Measurements from ENCODE around the gene TFAP2A. TPM values are rescaled to one million over a fixed set of nuclear protein-coding genes. Genes with fewer than 3 reads are reported as not detected.

Gene TFAP2A
- total RNA-seq, 2 experiments from 2014 or later: not detected

- Mint-ChIP-seq H3K36me3 (ENCODE audit: low read depth) (no peaks in the 10 kb centered on the region), H3K27ac (no peak overlapping the region), H3K27me3 (peaks cover 15% of the 10 kb centered on the region), H3K9me3 (no peaks in the 10 kb centered on the region), H3K4me1 (ENCODE audit: low read depth) (peaks cover 2% of the 10 kb centered on the region), H3K4me3 (no peak overlapping the region)
- ATAC-seq (no peak), DNase-seq (no peak)
- TF ChIP-seq, protein P1, sequence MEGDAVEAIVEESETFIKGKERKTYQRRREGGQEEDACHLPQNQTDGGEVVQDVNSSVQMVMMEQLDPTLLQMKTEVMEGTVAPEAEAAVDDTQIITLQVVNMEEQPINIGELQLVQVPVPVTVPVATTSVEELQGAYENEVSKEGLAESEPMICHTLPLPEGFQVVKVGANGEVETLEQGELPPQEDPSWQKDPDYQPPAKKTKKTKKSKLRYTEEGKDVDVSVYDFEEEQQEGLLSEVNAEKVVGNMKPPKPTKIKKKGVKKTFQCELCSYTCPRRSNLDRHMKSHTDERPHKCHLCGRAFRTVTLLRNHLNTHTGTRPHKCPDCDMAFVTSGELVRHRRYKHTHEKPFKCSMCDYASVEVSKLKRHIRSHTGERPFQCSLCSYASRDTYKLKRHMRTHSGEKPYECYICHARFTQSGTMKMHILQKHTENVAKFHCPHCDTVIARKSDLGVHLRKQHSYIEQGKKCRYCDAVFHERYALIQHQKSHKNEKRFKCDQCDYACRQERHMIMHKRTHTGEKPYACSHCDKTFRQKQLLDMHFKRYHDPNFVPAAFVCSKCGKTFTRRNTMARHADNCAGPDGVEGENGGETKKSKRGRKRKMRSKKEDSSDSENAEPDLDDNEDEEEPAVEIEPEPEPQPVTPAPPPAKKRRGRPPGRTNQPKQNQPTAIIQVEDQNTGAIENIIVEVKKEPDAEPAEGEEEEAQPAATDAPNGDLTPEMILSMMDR (IDR thresholded peaks at IDR 0.05): no peak
- intact Hi-C loops (cut with micrococcal nuclease): loop anchor here (5.0 to 10.0 kb wide), 3 partner anchors 183 to 1461 kb away; no protein-coding TSS in a partner anchor
- CTCF ChIA-PET: interaction anchor here (0.7 to 1.6 kb wide), 3 partner anchors 8 to 1453 kb away, joined by 3 read pairs; no protein-coding TSS in a partner anchor
- POLR2A ChIA-PET: interaction anchor here (0.6 kb wide), 1 partner anchor 776 kb away, joined by 3 read pairs; no protein-coding TSS in a partner anchor
Measured at GRCh38 chr6:10437891-10438290, 23.0 kb upstream of the TFAP2A start.

- Mint-ChIP-seq H3K4me1 (ENCODE audit: low read depth) (peaks cover 2% of the 10 kb centered on the region), H3K27me3 (peaks cover 18% of the 10 kb centered on the region), H3K9me3 (no peaks in the 10 kb centered on the region), H3K27ac (no peak overlapping the region), H3K36me3 (ENCODE audit: low read depth) (no peaks in the 10 kb centered on the region), H3K4me3 (no peak overlapping the region)
- TF ChIP-seq, protein P1 (IDR thresholded peaks at IDR 0.05): no peak
- ChIA-PET POLR2A (no interaction called here), CTCF (interaction anchor here (1.0 to 2.3 kb wide), 3 partner anchors 397 to 1451 kb away, joined by 3 to 7 read pairs (median 3); no protein-coding TSS in a partner anchor)
- DNase-seq (no peak), ATAC-seq (no peak)
- intact Hi-C loops (cut with micrococcal nuclease): loop anchor here (10.0 kb wide), 2 partner anchors 179 to 889 kb away; no protein-coding TSS in a partner anchor
Measured at GRCh38 chr6:10434235-10434634, 19.4 kb upstream of the TFAP2A start.

DNA sequence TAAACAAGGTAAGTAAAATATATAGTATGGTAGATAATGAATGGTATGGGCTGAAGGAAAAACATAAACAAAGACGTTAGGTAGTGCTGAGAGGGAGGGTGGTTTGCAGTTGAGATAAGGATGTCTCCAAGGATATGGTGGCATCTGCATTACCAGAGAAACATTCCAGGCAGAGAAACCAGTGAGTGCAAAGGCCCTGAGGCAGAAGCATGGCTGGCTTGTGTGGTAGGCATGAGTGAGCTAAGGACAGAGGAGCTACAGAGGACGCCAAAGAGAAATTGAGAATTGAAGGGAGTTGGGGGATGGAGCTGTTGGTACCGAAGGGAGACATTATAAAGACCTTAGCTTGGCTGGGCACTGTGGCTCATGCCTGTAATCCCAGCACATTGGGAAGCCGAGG, 18.4 kb upstream of the TFAP2A start:
- TF ChIP-seq, protein P1 (IDR thresholded peaks at IDR 0.05): no peak
- Mint-ChIP-seq H3K9me3 (no peaks in the 10 kb centered on the region), H3K4me1 (ENCODE audit: low read depth) (peaks cover 2% of the 10 kb centered on the region), H3K36me3 (ENCODE audit: low read depth) (no peaks in the 10 kb centered on the region), H3K27ac (no peak overlapping the region), H3K4me3 (no peak overlapping the region), H3K27me3 (peaks cover 21% of the 10 kb centered on the region)
- DNase-seq (no peak), ATAC-seq (no peak)
- POLR2A ChIA-PET: no interaction called here
- intact Hi-C loops (cut with micrococcal nuclease): loop anchor here (10.0 kb wide), 2 partner anchors 179 to 889 kb away; no protein-coding TSS in a partner anchor
- CTCF ChIA-PET: interaction anchor here (2.3 kb wide), 1 partner anchor 1450 kb away, joined by 7 read pairs; no protein-coding TSS in a partner anchor

DNA sequence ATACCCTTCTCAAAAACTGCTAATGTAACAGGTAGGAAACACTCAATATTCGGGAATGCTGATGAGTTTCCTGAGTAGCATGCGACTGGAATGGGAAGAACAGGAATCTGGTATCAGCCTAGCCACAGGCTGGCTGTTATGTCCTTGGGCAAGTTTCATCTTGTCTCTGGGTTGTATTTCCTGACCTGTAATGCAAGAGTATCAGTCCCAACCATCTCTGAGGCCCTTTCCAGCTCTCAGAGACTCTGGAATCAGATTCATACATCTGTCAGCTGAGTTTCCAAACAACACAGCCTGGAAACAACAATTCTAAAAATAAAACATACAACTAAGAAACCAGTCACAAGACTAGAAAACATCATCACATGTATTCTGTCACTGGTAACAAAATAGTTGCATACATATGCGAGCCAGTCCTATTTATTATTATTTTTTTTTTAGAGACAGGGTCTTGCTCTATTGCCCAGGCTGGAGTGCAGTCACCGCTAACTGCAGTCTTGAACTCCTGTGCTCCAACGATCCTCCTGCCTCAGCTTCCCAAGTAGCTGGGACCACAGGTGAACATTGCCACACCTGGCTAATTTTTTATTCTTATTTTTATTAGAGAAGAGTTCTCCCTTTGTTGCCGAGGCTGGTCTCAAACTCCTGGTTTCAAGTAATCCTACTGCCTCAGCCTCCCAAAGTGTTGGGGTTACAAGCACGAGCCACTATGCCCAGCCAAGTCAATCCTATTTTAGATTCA, 16.7 kb upstream of the TFAP2A start:
- DNase-seq (no peak), ATAC-seq (no peak)
- Mint-ChIP-seq H3K9me3 (no peaks in the 10 kb centered on the region), H3K4me1 (ENCODE audit: low read depth) (peaks cover 5% of the 10 kb centered on the region), H3K27me3 (peaks cover 34% of the 10 kb centered on the region), H3K4me3 (no peak overlapping the region), H3K27ac (no peak overlapping the region), H3K36me3 (ENCODE audit: low read depth) (no peaks in the 10 kb centered on the region)
- CTCF ChIA-PET: interaction anchor here (1.4 kb wide), 1 partner anchor 10 kb away, joined by 3 read pairs; no protein-coding TSS in a partner anchor
- TF ChIP-seq, protein P1 (IDR thresholded peaks at IDR 0.05): no peak
- POLR2A ChIA-PET: no interaction called here
- intact Hi-C loops (cut with micrococcal nuclease): loop anchor here (10.0 kb wide), 2 partner anchors 177 to 887 kb away; no protein-coding TSS in a partner anchor
